ENCODE measurements around the gene UGT1A7. TPM values are rescaled to one million over a fixed set of nuclear protein-coding genes. Genes with fewer than 3 reads are reported as not detected.

The UGT1A7 gene
- polyA plus RNA-seq, 1 donor from 2014 or later, result not detected

GRCh38 chr2:233817995-233818638 lies 136.4 kb downstream of the UGT1A7 start:
- Histone ChIP-seq H3K79me2 (replicated peaks; ENCODE audit: insufficient read depth, low read length) (no peaks in the 10 kb centered on the region), H4K20me1 (ENCODE audit: insufficient read depth) (no peaks in the 10 kb centered on the region), H3K9me2 (ENCODE audit: insufficient read depth, low read length) (no peaks in the 10 kb centered on the region), H3K9me3 (ENCODE audit: low read length) (no peaks in the 10 kb centered on the region), H3F3A (ENCODE audit: insufficient read depth, low read length, poor library complexity, severe bottlenecking) (no peaks in the 10 kb centered on the region), H3K4me3 (ENCODE audit: low read length) (no peak overlapping the region), H3K36me3 (ENCODE audit: insufficient read depth, low read length) (no peaks in the 10 kb centered on the region), H2AFZ (ENCODE audit: low read depth, low read length) (no peak overlapping the region), H3K27me3 (ENCODE audit: insufficient read depth, low read depth, low read length) (no peaks in the 10 kb centered on the region), H3K4me2 (ENCODE audit: low read length) (no peak overlapping the region), H3K27ac (ENCODE audit: low read length) (no peak overlapping the region), H3K9ac (ENCODE audit: low read length) (no peak overlapping the region)
- no peak for TF ChIP-seq RAD21 (conservative IDR thresholded peaks at IDR 0.05)
- no peak for TF ChIP-seq REST (IDR thresholded peaks at IDR 0.05; ENCODE audit: borderline replicate concordance)
- TF ChIP-seq POLR2AphosphoS5 (IDR thresholded peaks at IDR 0.05), result no peak
- no peak for TF ChIP-seq TAF1 (IDR thresholded peaks at IDR 0.05; ENCODE audit: low read depth)
- no peak for TF ChIP-seq SMC3 (conservative IDR thresholded peaks at IDR 0.05; ENCODE audit: poor library complexity)
- no peak for TF ChIP-seq EP300 (conservative IDR thresholded peaks at IDR 0.05; ENCODE audit: poor library complexity, severe bottlenecking)
- TF ChIP-seq MXI1 (conservative IDR thresholded peaks at IDR 0.05; ENCODE audit: poor library complexity, severe bottlenecking), result no peak
- no peak for TF ChIP-seq EZH2 (IDR thresholded peaks at IDR 0.05; ENCODE audit: borderline replicate concordance, insufficient read depth, low read length, poor library complexity, severe bottlenecking)
- no peak for TF ChIP-seq CTCF (IDR thresholded peaks at IDR 0.05; ENCODE audit: poor library complexity, severe bottlenecking)

GRCh38 chr2:233818639-233819621 lies 137.2 kb downstream of the UGT1A7 start:
- H3K27ac ChIP-seq (ENCODE audit: low read length), result no peak overlapping the region
- H3F3A ChIP-seq (ENCODE audit: insufficient read depth, low read length, poor library complexity, severe bottlenecking), result no peaks in the 10 kb centered on the region
- H3K79me2 ChIP-seq (replicated peaks; ENCODE audit: insufficient read depth, low read length), result no peaks in the 10 kb centered on the region
- H4K20me1 ChIP-seq (ENCODE audit: insufficient read depth), result no peaks in the 10 kb centered on the region
- no peak for TF ChIP-seq MXI1 (conservative IDR thresholded peaks at IDR 0.05; ENCODE audit: poor library complexity, severe bottlenecking)
- TF ChIP-seq POLR2AphosphoS5 (IDR thresholded peaks at IDR 0.05), result no peak
- no peak for TF ChIP-seq EZH2 (IDR thresholded peaks at IDR 0.05; ENCODE audit: borderline replicate concordance, insufficient read depth, low read length, poor library complexity, severe bottlenecking)
- TF ChIP-seq RAD21 (conservative IDR thresholded peaks at IDR 0.05), result no peak
- TF ChIP-seq TAF1 (IDR thresholded peaks at IDR 0.05; ENCODE audit: low read depth), result no peak
- TF ChIP-seq CTCF (IDR thresholded peaks at IDR 0.05; ENCODE audit: poor library complexity, severe bottlenecking), result no peak
- no peak for TF ChIP-seq EP300 (conservative IDR thresholded peaks at IDR 0.05; ENCODE audit: poor library complexity, severe bottlenecking)
- no peak for TF ChIP-seq SMC3 (conservative IDR thresholded peaks at IDR 0.05; ENCODE audit: poor library complexity)
- H2AFZ ChIP-seq (ENCODE audit: low read depth, low read length), result no peak overlapping the region
- H3K27me3 ChIP-seq (ENCODE audit: insufficient read depth, low read depth, low read length), result no peaks in the 10 kb centered on the region
- no peak overlapping the region for H3K9ac ChIP-seq (ENCODE audit: low read length)
- no peaks in the 10 kb centered on the region for H3K36me3 ChIP-seq (ENCODE audit: insufficient read depth, low read length)
- H3K4me2 ChIP-seq (ENCODE audit: low read length), result no peak overlapping the region
- no peaks in the 10 kb centered on the region for H3K9me3 ChIP-seq (ENCODE audit: low read length)
- H3K4me3 ChIP-seq (ENCODE audit: low read length), result no peak overlapping the region
- no peaks in the 10 kb centered on the region for H3K9me2 ChIP-seq (ENCODE audit: insufficient read depth, low read length)
